Keratinocyte (primary cell): ENCODE data around the gene WNT9B. TPM values are rescaled to one million over a fixed set of nuclear protein-coding genes. Genes with fewer than 3 reads are reported as not detected.

Experiments used
- DNase-seq: peaks from one replicate; pipeline ENCODE4 v3.0.0-alpha.2; 2011; ENCODE audit warnings: low read depth, missing footprints, low spot score
- FAIRE-seq: peaks from 2 replicates; lab custom pipeline; 2011; peaks lifted over from hg19 to GRCh38; lab: Jason Lieb, UNC
- H2AFZ ChIP-seq: 2 replicates; pipeline ENCODE4 v1.6.0; 2012; ENCODE audit warnings: low read length, control low read depth, inconsistent platforms; ENCODE audit not compliant: control insufficient read depth
- H3K27ac ChIP-seq: 2 replicates; pipeline ENCODE4 v1.5.1; 2011; ENCODE audit warnings: low read length; ENCODE audit not compliant: control insufficient read depth, insufficient read depth
- H3K27me3 ChIP-seq: 3 replicates; pipeline ENCODE4 v1.6.0; 2011; ENCODE audit warnings: low read length; ENCODE audit not compliant: control insufficient read depth, insufficient read depth; ENCODE audit errors: extremely low read depth
- H3K36me3 ChIP-seq, 2 experiments: 2 replicates in 1 of 2; 3 replicates in 1 of 2; pipeline ENCODE4 v1.5.1; 2011; ENCODE audit warnings: low read length in 2 of 2, mild to moderate bottlenecking in 1 of 2; ENCODE audit not compliant: control insufficient read depth in 2 of 2, insufficient read depth in 2 of 2; ENCODE audit errors: extremely low read depth in 1 of 2
- H3K4me1 ChIP-seq: 3 replicates; pipeline ENCODE4 v1.5.1; 2011; ENCODE audit warnings: low read length; ENCODE audit not compliant: control insufficient read depth, insufficient read depth; ENCODE audit errors: extremely low read depth
- H3K4me2 ChIP-seq: 3 replicates; pipeline ENCODE4 v1.6.0; 2011; ENCODE audit warnings: low read depth, low read length; ENCODE audit not compliant: control insufficient read depth, insufficient read depth; ENCODE audit errors: extremely low read depth
- H3K4me3 ChIP-seq, 3 experiments: fragments of 200-600 bp in 1 of 3; sonication (generic) in 1 of 3; 2 replicates in 2 of 3; 3 replicates in 1 of 3; pipeline ENCODE4 v1.5.1; 2011 to 2016; ENCODE audit warnings: low read length in 3 of 3, mild to moderate bottlenecking in 3 of 3, control low read depth in 2 of 3, inconsistent platforms in 1 of 3, low read depth in 1 of 3, mixed read lengths in 1 of 3, mixed run types in 1 of 3, moderate library complexity in 1 of 3; ENCODE audit not compliant: control insufficient read depth in 2 of 3, insufficient read depth in 2 of 3; ENCODE audit errors: extremely low read depth in 1 of 3
- H3K79me2 ChIP-seq: 2 replicates; pipeline ENCODE4 v1.6.0; 2012; ENCODE audit warnings: low read length; ENCODE audit not compliant: control insufficient read depth, insufficient read depth
- H3K9ac ChIP-seq: 3 replicates; pipeline ENCODE4 v1.6.0; 2011; ENCODE audit warnings: low read length; ENCODE audit not compliant: control insufficient read depth, insufficient read depth; ENCODE audit errors: extremely low read depth
- H3K9me1 ChIP-seq: 3 replicates; pipeline ENCODE4 v1.6.0; 2011; ENCODE audit warnings: low read length; ENCODE audit not compliant: control insufficient read depth, insufficient read depth; ENCODE audit errors: extremely low read depth
- H3K9me3 ChIP-seq: 2 replicates; pipeline ENCODE4 v1.5.1; 2012; ENCODE audit warnings: low read depth, low read length; ENCODE audit not compliant: control insufficient read depth
- H4K20me1 ChIP-seq: 3 replicates; pipeline ENCODE4 v1.6.0; 2011; ENCODE audit warnings: low read length; ENCODE audit not compliant: control insufficient read depth, insufficient read depth; ENCODE audit errors: extremely low read depth
- EZH2 ChIP-seq: IDR thresholded peaks from one replicate; pipeline ENCODE4 v1.6.1; 2012; ENCODE audit warnings: inconsistent platforms, mild to moderate bottlenecking, low read length, moderate library complexity
- dilution Hi-C: fragments of 300-500 bp; cut with MboI; formaldehyde crosslinking; loops from one replicate; pipeline ENCODE4 v1.7.0; 2020; ENCODE audit warnings: low sequenced_read_pairs; ENCODE audit not compliant: extremely low pct_ligation_motif_present
- polyA plus RNA-seq, 5 experiments: library from polyadenylated mRNA; depleted of rRNA in 3 of 5; stranded (reverse) in 3 of 5; stranded (forward) in 1 of 5; unstranded in 1 of 5; fragments of >200 nt; gene quantifications; 1 replicate in 1 of 5; 2 replicates in 3 of 5; 3 replicates in 1 of 5; pipeline versions ENCODE4 v1.2.1 to v1.2.3, GENCODE V29; 2011 to 2012; ENCODE audit warnings: missing spikeins in 2 of 5, low read depth in 1 of 5, low replicate concordance in 1 of 5
- TF ChIP-seq, protein P1 (sequence below), 3 experiments: IDR thresholded peaks in 1 of 3; conservative IDR thresholded peaks in 1 of 3; optimal IDR thresholded peaks in 1 of 3; 2 replicates in 2 of 3; 3 replicates in 1 of 3; pipeline versions ENCODE3 to v1.5.1; 2011; ENCODE audit warnings: low read length in 3 of 3, mild to moderate bottlenecking in 3 of 3, moderate library complexity in 2 of 3, control low read depth in 1 of 3, inconsistent platforms in 1 of 3; ENCODE audit not compliant: insufficient read depth in 2 of 3; ENCODE audit errors: extremely low read depth in 1 of 3

Gene WNT9B
- polyA plus RNA-seq, 1 donor (not counting 4 experiments of a cell fraction or from before 2014, with no cell fraction given): not detected

DNA sequence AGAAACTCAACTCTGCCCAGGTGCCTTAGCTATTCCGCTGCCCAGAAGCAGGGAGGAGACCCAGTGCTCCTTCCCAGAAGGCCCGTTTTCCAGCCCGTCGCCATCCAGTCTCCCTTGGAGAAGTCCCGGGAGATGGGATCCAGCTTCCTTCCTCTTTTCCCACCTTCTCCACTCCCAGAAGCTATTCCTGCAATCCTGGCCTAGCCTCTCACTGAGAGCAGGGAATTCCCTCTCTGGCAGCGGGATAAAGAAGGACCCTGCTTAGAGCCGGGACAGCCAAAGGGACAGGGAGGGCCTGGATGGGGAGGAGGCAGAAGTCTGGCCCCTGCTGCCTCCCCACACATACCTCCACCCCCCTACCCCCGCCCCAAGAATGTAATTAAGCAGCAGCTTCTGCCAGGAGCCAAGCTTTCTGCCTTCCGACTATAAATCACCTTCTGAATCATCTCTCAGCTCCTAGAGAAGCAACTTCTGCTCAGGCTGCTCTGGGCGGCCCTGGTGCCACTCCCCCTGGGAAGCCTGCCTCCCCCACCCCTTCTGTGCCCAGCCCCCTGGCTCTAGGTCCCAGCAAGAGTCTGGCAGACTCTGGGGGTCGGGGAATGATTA is 39.3 kb upstream of the WNT9B start:
- no peak overlapping the region for H3K4me2 ChIP-seq
- no peak overlapping the region for H3K27ac ChIP-seq
- no peak overlapping the region for H3K9ac ChIP-seq
- FAIRE-seq: no peak
- no peaks in the 10 kb centered on the region for H3K9me3 ChIP-seq
- H2AFZ ChIP-seq: no peak overlapping the region
- peaks cover 6% of the 10 kb centered on the region for H3K27me3 ChIP-seq
- no peaks in the 10 kb centered on the region for H3K36me3 ChIP-seq
- DNase-seq: no peak
- no peaks in the 10 kb centered on the region for H3K9me1 ChIP-seq
- peaks cover 26% of the 10 kb centered on the region for H3K4me1 ChIP-seq
- TF ChIP-seq, protein P1, sequence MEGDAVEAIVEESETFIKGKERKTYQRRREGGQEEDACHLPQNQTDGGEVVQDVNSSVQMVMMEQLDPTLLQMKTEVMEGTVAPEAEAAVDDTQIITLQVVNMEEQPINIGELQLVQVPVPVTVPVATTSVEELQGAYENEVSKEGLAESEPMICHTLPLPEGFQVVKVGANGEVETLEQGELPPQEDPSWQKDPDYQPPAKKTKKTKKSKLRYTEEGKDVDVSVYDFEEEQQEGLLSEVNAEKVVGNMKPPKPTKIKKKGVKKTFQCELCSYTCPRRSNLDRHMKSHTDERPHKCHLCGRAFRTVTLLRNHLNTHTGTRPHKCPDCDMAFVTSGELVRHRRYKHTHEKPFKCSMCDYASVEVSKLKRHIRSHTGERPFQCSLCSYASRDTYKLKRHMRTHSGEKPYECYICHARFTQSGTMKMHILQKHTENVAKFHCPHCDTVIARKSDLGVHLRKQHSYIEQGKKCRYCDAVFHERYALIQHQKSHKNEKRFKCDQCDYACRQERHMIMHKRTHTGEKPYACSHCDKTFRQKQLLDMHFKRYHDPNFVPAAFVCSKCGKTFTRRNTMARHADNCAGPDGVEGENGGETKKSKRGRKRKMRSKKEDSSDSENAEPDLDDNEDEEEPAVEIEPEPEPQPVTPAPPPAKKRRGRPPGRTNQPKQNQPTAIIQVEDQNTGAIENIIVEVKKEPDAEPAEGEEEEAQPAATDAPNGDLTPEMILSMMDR (optimal IDR thresholded peaks at IDR 0.05 in 1 of 3, IDR thresholded peaks at IDR 0.05 in 1 of 3, conservative IDR thresholded peaks at IDR 0.05 in 1 of 3; ENCODE audit: extremely low read depth in 1 of 3, insufficient read depth in 2 of 3, low read length in 3 of 3): no peak
- no peak for TF ChIP-seq EZH2
- H4K20me1 ChIP-seq: no peaks in the 10 kb centered on the region
- H3K4me3 ChIP-seq: no peak overlapping the region
- H3K79me2 ChIP-seq: no peaks in the 10 kb centered on the region
- dilution Hi-C loops: no loop called here

DNA sequence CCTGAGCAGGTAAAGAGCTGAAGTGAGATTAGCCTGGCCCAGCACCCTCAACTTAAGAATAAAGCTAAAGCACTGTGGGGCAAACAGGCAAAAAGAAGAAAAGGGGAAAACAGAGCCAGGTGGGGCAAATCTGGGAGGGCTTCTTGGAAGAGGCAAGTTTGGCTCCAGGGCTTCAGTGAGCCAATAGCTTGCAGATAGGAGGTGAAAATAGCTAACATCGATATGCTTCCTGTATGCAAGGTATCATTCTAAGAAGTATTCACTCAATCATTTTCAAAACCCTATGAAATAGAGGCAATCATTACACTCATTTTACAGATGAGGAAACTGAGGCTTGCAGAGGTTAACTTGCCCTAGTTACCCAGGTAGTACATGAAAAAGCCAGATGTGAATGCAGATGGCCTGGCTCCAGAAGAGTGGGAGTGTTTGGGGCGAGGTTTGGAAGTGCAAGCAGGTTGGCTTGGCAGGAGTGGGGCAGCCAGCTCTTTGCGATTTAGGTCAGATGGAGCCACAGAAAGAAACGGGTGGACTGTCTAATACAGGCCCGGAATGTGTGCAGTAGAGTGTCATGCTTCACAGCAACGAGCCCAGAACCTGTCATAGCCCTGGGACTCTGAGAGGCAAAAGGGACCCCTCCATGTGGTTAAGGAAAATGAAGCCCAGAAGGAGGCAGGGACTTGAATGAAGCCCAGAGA is 38.6 kb upstream of the WNT9B start:
- peak; percentile 29 for FAIRE-seq
- no peak for TF ChIP-seq EZH2
- TF ChIP-seq, protein P1 (optimal IDR thresholded peaks at IDR 0.05 in 1 of 3, IDR thresholded peaks at IDR 0.05 in 1 of 3, conservative IDR thresholded peaks at IDR 0.05 in 1 of 3; ENCODE audit: extremely low read depth in 1 of 3, insufficient read depth in 2 of 3, low read length in 3 of 3): no peak

More for the DNA sequence above, 38.6 kb upstream of the WNT9B start:
- dilution Hi-C loops: no loop called here
- Histone ChIP-seq H3K9me1 (no peaks in the 10 kb centered on the region), H3K9me3 (no peaks in the 10 kb centered on the region), H3K27ac (no peak overlapping the region), H3K9ac (no peak overlapping the region), H3K79me2 (no peaks in the 10 kb centered on the region), H3K4me1 (peaks cover 26% of the 10 kb centered on the region), H4K20me1 (no peaks in the 10 kb centered on the region), H3K36me3 (no peaks in the 10 kb centered on the region), H3K4me3 (no peak overlapping the region), H2AFZ (no peak overlapping the region), H3K4me2 (no peak overlapping the region), H3K27me3 (peaks cover 13% of the 10 kb centered on the region)
- no peak for DNase-seq
